SH-SY5Y (cell line): ENCODE results near the gene NDUFB6.

ENCODE experiments used
- GATA2 ChIP-seq: IDR thresholded peaks from 2 replicates; pipeline ENCODE4 v1.6.1; 2011; ENCODE audit warnings: mild to moderate bottlenecking, low read depth, low read length
- GATA3 ChIP-seq: IDR thresholded peaks from 2 replicates; pipeline ENCODE4 v1.6.1; 2011; ENCODE audit warnings: low read depth, mild to moderate bottlenecking, low read length, moderate library complexity

NDUFB6 gene

GRCh38 chr9:32572900-32573523 lies at the start of gene NDUFB6:
NDUFB6 (minus strand) TSS chr9:32573159; CDS start chr9:32573060, 99 bp downstream.
- no peak for TF ChIP-seq GATA2
- no peak for TF ChIP-seq GATA3

GRCh38 chr9:32618261-32618660 lies 45.3 kb upstream of the NDUFB6 start:
- TF ChIP-seq GATA2 (no peak), GATA3 (no peak)

GRCh38 chr9:32606811-32607210 lies 33.9 kb upstream of the NDUFB6 start:
- TF ChIP-seq GATA3: no peak
- TF ChIP-seq GATA2: no peak

GRCh38 chr9:32603914-32604852 lies 31.2 kb upstream of the NDUFB6 start:
- TF ChIP-seq GATA2: no peak
- TF ChIP-seq GATA3: no peak

- TF ChIP-seq GATA2 (no peak), GATA3 (no peak)
Observed at GRCh38 chr9:32596936-32597335, 24.0 kb upstream of the NDUFB6 start.

GRCh38 chr9:32596096-32596865 lies 23.3 kb upstream of the NDUFB6 start:
- no peak for TF ChIP-seq GATA3
- TF ChIP-seq GATA2: no peak

GRCh38 chr9:32590898-32591297 lies 17.9 kb upstream of the NDUFB6 start:
- TF ChIP-seq GATA3: no peak
- no peak for TF ChIP-seq GATA2

- TF ChIP-seq GATA3 (no peak), GATA2 (no peak)
Observed at GRCh38 chr9:32590476-32590875, 17.5 kb upstream of the NDUFB6 start.

GRCh38 chr9:32589083-32589723 lies 16.2 kb upstream of the NDUFB6 start:
- no peak for TF ChIP-seq GATA3
- TF ChIP-seq GATA2: no peak

- TF ChIP-seq GATA2: no peak
- TF ChIP-seq GATA3: no peak
Observed at GRCh38 chr9:32587901-32588300, 14.9 kb upstream of the NDUFB6 start.

- TF ChIP-seq GATA2 (no peak), GATA3 (no peak)
Observed at GRCh38 chr9:32584784-32585183, 11.8 kb upstream of the NDUFB6 start.

GRCh38 chr9:32581512-32582143 lies 8.7 kb upstream of the NDUFB6 start:
- TF ChIP-seq GATA2 (no peak), GATA3 (no peak)

- no peak for TF ChIP-seq GATA3
- TF ChIP-seq GATA2: no peak
Observed at GRCh38 chr9:32580631-32581300, 7.8 kb upstream of the NDUFB6 start.
